Measurements from ENCODE around the gene NOTCH1.

NOTCH1 gene

GRCh38 chr9:136530461-136531089 lies 15.3 kb downstream of the NOTCH1 start:
- DNase-seq = no peak

- DNase-seq = no peak
These were observed 16.1 kb downstream of the NOTCH1 start for GRCh38 chr9:136529516-136530460.

GRCh38 chr9:136528716-136529341 lies 17.0 kb downstream of the NOTCH1 start:
- DNase-seq = no peak

- peak; percentile 92 for DNase-seq
These were observed 17.8 kb downstream of the NOTCH1 start for GRCh38 chr9:136527721-136528710.

GRCh38 chr9:136527131-136527530 lies 18.7 kb downstream of the NOTCH1 start:
- peak; percentile 16 for DNase-seq

- DNase-seq = no peak
These were observed 19.2 kb downstream of the NOTCH1 start for GRCh38 chr9:136526625-136527066.

- peak; percentile 88 for DNase-seq
These were observed 19.9 kb downstream of the NOTCH1 start for GRCh38 chr9:136525841-136526499.

GRCh38 chr9:136525207-136525606 lies 20.6 kb downstream of the NOTCH1 start:
- no peak for DNase-seq

GRCh38 chr9:136522314-136523237 lies 23.3 kb downstream of the NOTCH1 start:
- no peak for DNase-seq

- no peak for DNase-seq
These were observed 24.3 kb downstream of the NOTCH1 start for GRCh38 chr9:136521537-136521936.

GRCh38 chr9:136520053-136520540 lies 25.8 kb downstream of the NOTCH1 start:
- DNase-seq = no peak

- DNase-seq = no peak
These were observed 26.4 kb downstream of the NOTCH1 start for GRCh38 chr9:136519263-136520052.

- DNase-seq = no peak
These were observed 27.2 kb downstream of the NOTCH1 start for GRCh38 chr9:136518623-136519022.

GRCh38 chr9:136517950-136518349 lies 27.9 kb downstream of the NOTCH1 start:
- DNase-seq = no peak

GRCh38 chr9:136517012-136517743 lies 28.7 kb downstream of the NOTCH1 start:
- DNase-seq = no peak

- DNase-seq = no peak
These were observed 29.6 kb downstream of the NOTCH1 start for GRCh38 chr9:136516191-136516654.

GRCh38 chr9:136515276-136515675 lies 30.6 kb downstream of the NOTCH1 start:
- no peak for DNase-seq

GRCh38 chr9:136514022-136514714 lies 31.7 kb downstream of the NOTCH1 start:
- no peak for DNase-seq
